ENCODE measurements around the gene RPTOR. TPM values are rescaled to one million over a fixed set of nuclear protein-coding genes. Genes with fewer than 3 reads are reported as not detected.

RPTOR gene
- polyA plus RNA-seq, 1 donor, result 31.1 TPM

- no peak for DNase-seq
Measured at GRCh38 chr17:80854220-80854619, 309.6 kb downstream of the RPTOR start.

GRCh38 chr17:80855196-80855947 is 310.7 kb downstream of the RPTOR start:
- no peak for DNase-seq

- DNase-seq, result no peak
Measured at GRCh38 chr17:80855948-80856862, 311.6 kb downstream of the RPTOR start.

- DNase-seq, result no peak
Measured at GRCh38 chr17:80856863-80857755, 312.5 kb downstream of the RPTOR start.

- no peak for DNase-seq
Measured at GRCh38 chr17:80857756-80858171, 313.1 kb downstream of the RPTOR start.

GRCh38 chr17:80858301-80859001 is 313.8 kb downstream of the RPTOR start:
- no peak for DNase-seq

- DNase-seq, result peak; percentile 49
Measured at GRCh38 chr17:80859002-80859941, 314.6 kb downstream of the RPTOR start.

- DNase-seq, result no peak
Measured at GRCh38 chr17:80860101-80860671, 315.5 kb downstream of the RPTOR start.

- no peak for DNase-seq
Measured at GRCh38 chr17:80860703-80861417, 316.2 kb downstream of the RPTOR start.

GRCh38 chr17:80861418-80861815 is 316.8 kb downstream of the RPTOR start:
- no peak for DNase-seq

GRCh38 chr17:80861892-80862291 is 317.3 kb downstream of the RPTOR start:
- no peak for DNase-seq

GRCh38 chr17:80862481-80862961 is 317.9 kb downstream of the RPTOR start:
- DNase-seq, result no peak

- no peak for DNase-seq
Measured at GRCh38 chr17:80862978-80863377, 318.3 kb downstream of the RPTOR start.

- DNase-seq, result no peak
Measured at GRCh38 chr17:80863626-80864025, 319.0 kb downstream of the RPTOR start.

- DNase-seq, result no peak
Measured at GRCh38 chr17:80864751-80865150, 320.1 kb downstream of the RPTOR start.

GRCh38 chr17:80866050-80866793 is 321.6 kb downstream of the RPTOR start:
- peak; percentile 80 for DNase-seq

GRCh38 chr17:80868022-80868609 is 323.5 kb downstream of the RPTOR start:
- no peak for DNase-seq

- no peak for DNase-seq
Measured at GRCh38 chr17:80869481-80870145, 325.0 kb downstream of the RPTOR start.
